HepG2 (cell line): ENCODE data around the gene DDX23. TPM values are rescaled to one million over a fixed set of nuclear protein-coding genes. Genes with fewer than 3 reads are reported as not detected.
A peak's percentile ranks its signal among the peaks of the same experiment; 100 is the strongest.

ENCODE experiments used
- BORCS8-MEF2B ChIP-seq: sonication (generic); formaldehyde crosslinking; IDR thresholded peaks from 2 replicates; pipeline ENCODE4 v1.8.0; 2022; ENCODE audit warnings: mild to moderate bottlenecking, missing genetic modification reagents
- GABPA ChIP-seq, 2 experiments: IDR thresholded peaks; 2 replicates each; pipeline ENCODE4 v1.6.1; 2011 to 2016; ENCODE audit warnings: low read depth in 2 of 2, low read length in 1 of 2, missing biosample characterization in 1 of 2, missing genetic modification characterization in 1 of 2
- NFATC3 ChIP-seq: sonication (generic); formaldehyde crosslinking; IDR thresholded peaks from 2 replicates; pipeline ENCODE4 v1.5.1; 2020; ENCODE audit warnings: mild to moderate bottlenecking, missing genetic modification reagents
- NFYB ChIP-seq: sonication (generic); formaldehyde crosslinking; IDR thresholded peaks from 2 replicates; pipeline ENCODE4 v1.4.0; 2020; ENCODE audit warnings: missing genetic modification reagents
- PLSCR1 ChIP-seq: sonication (generic); formaldehyde crosslinking; IDR thresholded peaks from 2 replicates; pipeline ENCODE4 v1.5.0; 2020; ENCODE audit warnings: missing genetic modification reagents, mild to moderate bottlenecking, borderline replicate concordance
- REPIN1 ChIP-seq: sonication (generic); formaldehyde crosslinking; IDR thresholded peaks from 2 replicates; pipeline ENCODE4 v1.8.0; 2022; ENCODE audit warnings: missing genetic modification reagents, low read depth, mild to moderate bottlenecking, borderline replicate concordance
- ZBTB3 ChIP-seq: sonication (generic); formaldehyde crosslinking; IDR thresholded peaks from 2 replicates; pipeline ENCODE4 v1.4.0; 2020; ENCODE audit warnings: low read depth, mild to moderate bottlenecking, moderate library complexity, missing genetic modification reagents, borderline replicate concordance
- ZMYM3 ChIP-seq: sonication (generic); formaldehyde crosslinking; IDR thresholded peaks from 2 replicates; pipeline ENCODE4 v1.5.1; 2020; ENCODE audit warnings: mild to moderate bottlenecking, missing genetic modification reagents
- ZNF138 ChIP-seq: sonication (generic); formaldehyde crosslinking; IDR thresholded peaks from 2 replicates; pipeline ENCODE4 v1.5.0; 2020; ENCODE audit warnings: mild to moderate bottlenecking, low read depth, missing genetic modification reagents
- ZNF660 ChIP-seq: sonication (generic); formaldehyde crosslinking; IDR thresholded peaks from 2 replicates; pipeline ENCODE4 v1.5.1; 2020; ENCODE audit warnings: mild to moderate bottlenecking, low read depth, missing genetic modification reagents, borderline replicate concordance
- ZNF883 ChIP-seq: sonication (generic); formaldehyde crosslinking; IDR thresholded peaks from 2 replicates; pipeline ENCODE4 v1.5.1; 2020; ENCODE audit warnings: mild to moderate bottlenecking, missing genetic modification reagents; ENCODE audit errors: not compliant biosample characterization
- ZNF891 ChIP-seq: sonication (generic); formaldehyde crosslinking; IDR thresholded peaks from 2 replicates; pipeline ENCODE4 v1.5.0; 2020; ENCODE audit warnings: mild to moderate bottlenecking, missing genetic modification reagents
- ZZZ3 ChIP-seq: sonication (generic); formaldehyde crosslinking; IDR thresholded peaks from 2 replicates; pipeline ENCODE4 v1.4.0; 2020; ENCODE audit warnings: missing genetic modification reagents, mild to moderate bottlenecking, borderline replicate concordance
- polyA plus RNA-seq, 8 experiments: library from polyadenylated mRNA; depleted of rRNA in 3 of 8; stranded (reverse) in 7 of 8; unstranded in 1 of 8; fragments of >200 nt; fragmentation: Illumina TruSeq in 4 of 8; extraction: Trizol in 4 of 8; gene quantifications; 2 replicates each; pipeline versions ENCODE4 v1.2.1 to v1.2.3, GENCODE V29; 2011 to 2016; ENCODE audit warnings: low read depth in 4 of 8, missing spikeins in 1 of 8, mixed read lengths in 1 of 8; ENCODE audit not compliant: insufficient read depth in 1 of 8
- total RNA-seq, 5 experiments: library from RNA; depleted of rRNA; stranded (reverse); fragments of >200 nt; fragmentation: Illumina TruSeq; extraction: Trizol; gene quantifications; 2 replicates each; pipeline ENCODE4 v1.2.3, GENCODE V29; 2016; ENCODE audit warnings: low read depth in 1 of 5
- TF ChIP-seq, protein P1 (sequence below), 2 experiments: sonication (generic) in 1 of 2; formaldehyde crosslinking in 1 of 2; IDR thresholded peaks; 2 replicates each; pipeline versions ENCODE4 v1.4.0 to v1.6.1; 2016 to 2020; ENCODE audit warnings: borderline replicate concordance in 1 of 2, low read depth in 1 of 2, mild to moderate bottlenecking in 1 of 2, missing genetic modification reagents in 1 of 2
- TF ChIP-seq, protein P2 (sequence below): sonication (generic); formaldehyde crosslinking; IDR thresholded peaks from 2 replicates; pipeline ENCODE4 v1.5.0; 2020; ENCODE audit warnings: mild to moderate bottlenecking, missing genetic modification reagents, borderline replicate concordance
- TF ChIP-seq, protein P3 (sequence below): IDR thresholded peaks from 2 replicates; pipeline ENCODE4 v1.6.1; 2016; ENCODE audit warnings: mild to moderate bottlenecking

DDX23 gene
- total and polyA plus RNA-seq, 2 of the 13 experiments (the other 11 are each of a cell fraction or from before 2014, with no cell fraction given): 35.7 to 90.0 TPM

DNA sequence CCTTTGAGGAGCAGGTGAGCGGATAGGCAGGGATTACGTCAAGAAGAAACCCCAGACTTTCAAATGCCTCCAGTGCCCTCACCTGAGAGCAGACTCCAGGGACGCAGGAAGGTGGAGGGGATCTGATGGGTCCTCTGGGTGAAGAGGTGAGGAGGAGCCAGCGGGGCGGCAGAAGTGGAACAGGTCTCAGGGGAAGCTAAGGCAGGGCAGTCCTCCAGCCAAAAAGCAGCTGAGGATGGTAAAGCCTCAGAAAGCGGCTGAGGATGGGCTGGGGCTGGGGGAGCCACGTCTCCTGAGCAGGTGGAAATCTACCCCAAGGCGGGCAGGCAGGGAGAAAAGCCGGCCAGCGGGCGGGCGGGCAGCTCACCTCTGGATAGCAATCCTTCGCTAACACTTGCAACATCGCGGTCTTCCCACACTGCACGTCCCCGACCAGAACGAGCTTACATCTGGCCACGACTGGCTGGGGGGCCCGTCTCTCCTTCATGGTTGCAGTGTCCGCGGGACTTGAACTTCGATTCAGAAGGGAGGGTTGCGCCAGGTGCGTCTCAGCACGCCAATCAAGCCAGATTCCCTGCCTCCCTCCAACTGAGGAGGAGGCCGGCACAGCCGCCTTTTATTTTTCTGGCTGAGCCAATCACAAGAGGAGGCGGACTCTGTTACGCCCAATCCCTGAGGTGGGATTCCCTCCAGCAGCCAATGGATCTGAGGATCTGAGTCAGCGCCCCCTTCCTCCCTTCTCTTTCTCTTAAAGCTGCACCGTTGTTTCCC, 13.5 kb upstream of the DDX23 start, which contains the start of gene RND1 (continued):
- TF ChIP-seq, protein P1, sequence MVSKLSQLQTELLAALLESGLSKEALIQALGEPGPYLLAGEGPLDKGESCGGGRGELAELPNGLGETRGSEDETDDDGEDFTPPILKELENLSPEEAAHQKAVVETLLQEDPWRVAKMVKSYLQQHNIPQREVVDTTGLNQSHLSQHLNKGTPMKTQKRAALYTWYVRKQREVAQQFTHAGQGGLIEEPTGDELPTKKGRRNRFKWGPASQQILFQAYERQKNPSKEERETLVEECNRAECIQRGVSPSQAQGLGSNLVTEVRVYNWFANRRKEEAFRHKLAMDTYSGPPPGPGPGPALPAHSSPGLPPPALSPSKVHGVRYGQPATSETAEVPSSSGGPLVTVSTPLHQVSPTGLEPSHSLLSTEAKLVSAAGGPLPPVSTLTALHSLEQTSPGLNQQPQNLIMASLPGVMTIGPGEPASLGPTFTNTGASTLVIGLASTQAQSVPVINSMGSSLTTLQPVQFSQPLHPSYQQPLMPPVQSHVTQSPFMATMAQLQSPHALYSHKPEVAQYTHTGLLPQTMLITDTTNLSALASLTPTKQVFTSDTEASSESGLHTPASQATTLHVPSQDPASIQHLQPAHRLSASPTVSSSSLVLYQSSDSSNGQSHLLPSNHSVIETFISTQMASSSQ (IDR thresholded peaks at IDR 0.05; ENCODE audit: low read depth): no peak
- TF ChIP-seq, protein P1 (CRISPR knock-in tag; IDR thresholded peaks at IDR 0.05; ENCODE audit: borderline replicate concordance): no peak; the same call in 1 of the 2 replicates
- TF ChIP-seq ZBTB3 (CRISPR knock-in tag): no peak
- TF ChIP-seq ZNF891 (CRISPR knock-in tag): peak; percentile 36; the same call in 1 of the 2 replicates
- TF ChIP-seq REPIN1: peak; percentile 71; the same call in 1 of the 2 replicates
- TF ChIP-seq NFYB (CRISPR knock-in tag): peak; percentile 92
- peak; percentile 36; the same call in 1 of the 2 replicates for TF ChIP-seq NFATC3 (CRISPR knock-in tag)
- TF ChIP-seq ZZZ3 (CRISPR knock-in tag): no peak
- no peak for TF ChIP-seq ZNF660 (CRISPR knock-in tag)
- TF ChIP-seq ZNF883 (CRISPR knock-in tag): no peak
- TF ChIP-seq, protein P2, sequence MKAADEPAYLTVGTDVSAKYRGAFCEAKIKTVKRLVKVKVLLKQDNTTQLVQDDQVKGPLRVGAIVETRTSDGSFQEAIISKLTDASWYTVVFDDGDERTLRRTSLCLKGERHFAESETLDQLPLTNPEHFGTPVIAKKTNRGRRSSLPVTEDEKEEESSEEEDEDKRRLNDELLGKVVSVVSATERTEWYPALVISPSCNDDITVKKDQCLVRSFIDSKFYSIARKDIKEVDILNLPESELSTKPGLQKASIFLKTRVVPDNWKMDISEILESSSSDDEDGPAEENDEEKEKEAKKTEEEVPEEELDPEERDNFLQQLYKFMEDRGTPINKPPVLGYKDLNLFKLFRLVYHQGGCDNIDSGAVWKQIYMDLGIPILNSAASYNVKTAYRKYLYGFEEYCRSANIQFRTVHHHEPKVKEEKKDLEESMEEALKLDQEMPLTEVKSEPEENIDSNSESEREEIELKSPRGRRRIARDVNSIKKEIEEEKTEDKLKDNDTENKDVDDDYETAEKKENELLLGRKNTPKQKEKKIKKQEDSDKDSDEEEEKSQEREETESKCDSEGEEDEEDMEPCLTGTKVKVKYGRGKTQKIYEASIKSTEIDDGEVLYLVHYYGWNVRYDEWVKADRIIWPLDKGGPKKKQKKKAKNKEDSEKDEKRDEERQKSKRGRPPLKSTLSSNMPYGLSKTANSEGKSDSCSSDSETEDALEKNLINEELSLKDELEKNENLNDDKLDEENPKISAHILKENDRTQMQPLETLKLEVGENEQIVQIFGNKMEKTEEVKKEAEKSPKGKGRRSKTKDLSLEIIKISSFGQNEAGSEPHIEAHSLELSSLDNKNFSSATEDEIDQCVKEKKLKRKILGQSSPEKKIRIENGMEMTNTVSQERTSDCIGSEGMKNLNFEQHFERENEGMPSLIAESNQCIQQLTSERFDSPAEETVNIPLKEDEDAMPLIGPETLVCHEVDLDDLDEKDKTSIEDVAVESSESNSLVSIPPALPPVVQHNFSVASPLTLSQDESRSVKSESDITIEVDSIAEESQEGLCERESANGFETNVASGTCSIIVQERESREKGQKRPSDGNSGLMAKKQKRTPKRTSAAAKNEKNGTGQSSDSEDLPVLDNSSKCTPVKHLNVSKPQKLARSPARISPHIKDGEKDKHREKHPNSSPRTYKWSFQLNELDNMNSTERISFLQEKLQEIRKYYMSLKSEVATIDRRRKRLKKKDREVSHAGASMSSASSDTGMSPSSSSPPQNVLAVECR (CRISPR knock-in tag): peak; percentile 73; the same call in 1 of the 2 replicates
- TF ChIP-seq ZNF138 (CRISPR knock-in tag): 0 out of 2 replicates have a peak, but pooled peaks have one; percentile 32
- no peak for TF ChIP-seq GABPA (IDR thresholded peaks at IDR 0.05; ENCODE audit: low read depth, low read length)
- no peak for TF ChIP-seq GABPA (CRISPR knock-in tag; IDR thresholded peaks at IDR 0.05; ENCODE audit: low read depth)
- no peak for TF ChIP-seq PLSCR1 (CRISPR knock-in tag)
- TF ChIP-seq BORCS8-MEF2B (CRISPR knock-in tag): peak; percentile 77; the same call in 1 of the 2 replicates
- TF ChIP-seq, protein P3, sequence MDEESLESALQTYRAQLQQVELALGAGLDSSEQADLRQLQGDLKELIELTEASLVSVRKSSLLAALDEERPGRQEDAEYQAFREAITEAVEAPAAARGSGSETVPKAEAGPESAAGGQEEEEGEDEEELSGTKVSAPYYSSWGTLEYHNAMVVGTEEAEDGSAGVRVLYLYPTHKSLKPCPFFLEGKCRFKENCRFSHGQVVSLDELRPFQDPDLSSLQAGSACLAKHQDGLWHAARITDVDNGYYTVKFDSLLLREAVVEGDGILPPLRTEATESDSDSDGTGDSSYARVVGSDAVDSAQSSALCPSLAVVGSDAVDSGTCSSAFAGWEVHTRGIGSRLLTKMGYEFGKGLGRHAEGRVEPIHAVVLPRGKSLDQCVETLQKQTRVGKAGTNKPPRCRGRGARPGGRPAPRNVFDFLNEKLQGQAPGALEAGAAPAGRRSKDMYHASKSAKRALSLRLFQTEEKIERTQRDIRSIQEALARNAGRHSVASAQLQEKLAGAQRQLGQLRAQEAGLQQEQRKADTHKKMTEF (CRISPR knock-in tag): peak; percentile 63; the same call in 1 of the 2 replicates
- no peak for TF ChIP-seq ZMYM3
